ENCODE measurements around the gene ENTPD1.

The ENTPD1 gene

DNA sequence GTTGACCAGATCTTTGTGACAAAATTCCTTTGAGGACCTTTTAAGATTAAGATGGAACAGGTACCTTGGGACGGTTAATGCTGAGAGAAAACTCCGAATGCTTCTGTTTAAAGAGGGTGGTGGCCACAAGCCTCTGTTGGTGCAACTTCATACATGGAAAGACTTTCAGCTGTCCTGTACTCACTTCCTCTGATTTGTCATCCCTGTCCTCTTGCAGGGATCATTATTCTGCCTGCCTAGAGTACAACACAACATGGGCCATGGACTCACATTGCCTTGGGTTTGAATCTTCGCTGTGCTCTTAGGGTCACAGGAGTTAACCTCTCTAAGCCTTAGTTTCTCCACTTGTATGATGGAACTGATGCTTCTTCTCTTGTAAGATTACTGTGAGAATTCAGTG, 75.1 kb downstream of the ENTPD1 start:
- DNase-seq (ENCODE audit: low read depth, low spot score), result no peak

DNA sequence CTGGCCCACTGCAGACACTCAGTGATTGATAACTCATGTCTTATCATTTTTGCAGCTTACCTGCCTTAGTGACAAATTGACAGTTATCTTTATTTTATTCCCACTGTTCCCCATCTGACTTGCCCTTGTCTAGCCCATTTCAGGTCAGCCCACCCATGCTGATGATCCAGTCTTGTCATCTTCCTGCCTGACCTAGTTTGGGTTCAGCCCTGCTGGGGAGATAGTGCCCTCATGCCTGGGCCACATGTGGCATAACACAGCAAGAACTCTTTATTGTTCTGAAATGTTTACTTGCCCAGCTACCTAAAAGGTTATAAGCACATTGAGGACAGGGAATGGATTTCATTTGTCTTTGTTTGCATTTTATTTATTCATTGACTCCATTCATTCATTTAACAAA, 75.6 kb downstream of the ENTPD1 start:
- DNase-seq (ENCODE audit: low read depth, low spot score), result no peak

DNA sequence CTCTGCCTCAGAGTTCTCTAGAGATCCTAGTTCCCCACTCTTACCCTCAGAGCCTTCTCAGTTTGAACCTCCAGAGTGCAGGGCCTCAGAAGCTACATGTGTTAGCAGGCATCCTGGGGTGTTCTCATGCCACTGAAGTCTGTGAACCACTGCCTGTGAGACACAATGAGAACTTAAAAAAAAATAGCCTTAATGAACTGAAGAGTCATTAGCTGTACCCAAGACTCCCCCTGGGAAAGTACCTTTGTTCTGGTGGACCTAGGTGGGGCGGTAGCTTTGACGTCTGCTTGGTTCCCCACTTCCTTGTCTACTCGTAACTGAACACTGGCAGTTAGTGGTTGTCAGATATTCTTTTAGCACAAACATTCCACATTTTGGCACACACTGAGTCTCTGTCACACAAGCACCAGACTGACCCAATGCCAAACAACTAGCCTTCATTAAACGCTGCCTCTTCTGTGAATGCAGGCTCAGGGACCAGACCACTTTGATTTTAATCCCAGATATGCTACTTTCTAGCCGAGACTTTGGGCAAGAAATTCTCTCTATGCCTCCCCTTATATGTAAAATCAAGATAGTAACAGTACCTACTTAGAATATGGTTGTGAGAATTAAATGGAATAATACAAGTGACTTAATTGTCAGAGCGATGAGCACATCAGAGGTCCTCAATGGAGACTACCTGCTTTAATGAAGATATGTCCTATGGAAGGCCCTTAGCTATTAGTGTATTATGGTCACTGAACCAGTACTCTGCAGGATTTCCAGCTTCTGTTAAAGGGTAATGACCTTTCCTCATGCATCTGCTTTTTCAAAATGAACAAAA, 76.5 kb downstream of the ENTPD1 start:
- DNase-seq (ENCODE audit: low read depth, low spot score), result peak; percentile 13

DNA sequence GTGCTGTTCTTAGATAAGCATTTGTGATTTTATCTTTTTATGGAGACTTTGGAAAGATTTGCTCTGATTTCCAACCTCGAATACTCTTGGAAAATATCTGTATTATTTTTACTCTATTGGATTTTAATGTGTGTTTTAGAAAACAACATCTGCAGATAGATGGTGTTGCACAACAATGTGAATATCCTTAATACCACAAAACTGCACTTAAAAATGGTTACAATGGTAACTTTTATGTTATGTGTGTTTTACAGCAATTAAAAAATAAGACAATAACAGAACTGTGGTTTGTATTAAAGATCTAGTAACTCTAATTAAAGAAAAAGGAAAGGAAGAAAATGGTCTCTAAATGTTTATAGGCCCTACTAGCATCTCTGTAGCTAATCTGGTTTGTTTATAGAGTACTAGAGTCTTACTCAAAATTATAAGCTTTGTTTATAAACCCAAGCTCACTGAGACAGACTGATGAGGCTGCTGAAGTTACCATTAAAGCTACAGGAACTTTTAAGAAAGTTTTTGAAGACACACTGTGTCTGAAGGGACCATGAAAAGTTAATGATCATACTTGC, 77.2 kb downstream of the ENTPD1 start:
- DNase-seq (ENCODE audit: low read depth, low spot score), result no peak

DNA sequence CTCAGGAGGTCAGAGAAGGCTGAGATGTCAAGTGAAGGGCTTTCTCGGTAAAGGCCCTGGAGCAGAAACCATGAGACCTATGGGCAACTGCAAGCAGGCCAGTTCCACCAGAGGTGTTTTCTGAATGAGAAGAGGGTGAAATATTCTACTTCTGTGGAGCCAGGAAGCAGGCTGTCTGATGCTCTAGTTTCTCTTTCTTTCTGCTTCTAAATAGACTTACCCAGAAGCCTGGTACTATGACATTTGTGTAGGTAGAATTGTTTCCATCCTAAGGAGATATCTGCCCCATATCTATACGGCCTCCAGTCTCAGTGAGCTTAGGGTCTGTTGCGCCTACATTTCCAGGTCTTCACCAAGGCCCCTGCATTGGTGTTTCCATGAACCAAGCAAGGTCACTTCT, 78.4 kb downstream of the ENTPD1 start:
- DNase-seq (ENCODE audit: low read depth, low spot score), result no peak

DNA sequence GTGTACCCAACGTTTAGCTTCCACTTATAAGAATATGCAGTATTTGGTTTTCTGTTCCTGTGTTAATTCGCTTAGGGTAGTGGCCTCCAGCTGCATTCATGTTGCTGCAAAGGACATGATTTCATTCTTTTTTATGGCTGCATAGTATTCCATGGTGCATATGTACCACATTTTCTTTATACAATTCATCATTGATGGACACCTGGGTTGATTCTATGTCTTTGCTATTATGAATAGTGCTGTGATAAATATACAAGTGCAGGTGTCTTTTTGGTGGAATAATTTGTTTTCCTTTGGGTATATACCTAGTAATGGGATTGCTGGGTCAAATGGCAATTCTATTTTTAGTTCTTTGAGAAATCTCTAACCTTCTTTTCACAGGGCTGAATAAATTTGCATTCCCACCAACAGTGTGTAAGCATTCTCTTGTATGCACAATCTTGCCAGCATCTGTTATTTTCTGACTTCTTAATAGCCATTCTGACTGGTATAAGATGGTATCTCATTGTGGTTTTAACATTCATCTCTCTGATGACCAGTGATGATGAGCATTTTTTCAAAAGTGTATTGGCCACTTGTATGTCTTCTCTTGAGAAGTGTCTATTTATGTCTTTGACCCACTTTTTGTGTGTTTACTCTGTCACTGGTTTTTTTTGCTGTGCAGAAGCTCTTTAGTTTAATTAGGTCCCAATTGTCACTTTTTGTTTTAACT, 79.3 kb downstream of the ENTPD1 start:
- no peak for DNase-seq (ENCODE audit: low read depth, low spot score)

DNA sequence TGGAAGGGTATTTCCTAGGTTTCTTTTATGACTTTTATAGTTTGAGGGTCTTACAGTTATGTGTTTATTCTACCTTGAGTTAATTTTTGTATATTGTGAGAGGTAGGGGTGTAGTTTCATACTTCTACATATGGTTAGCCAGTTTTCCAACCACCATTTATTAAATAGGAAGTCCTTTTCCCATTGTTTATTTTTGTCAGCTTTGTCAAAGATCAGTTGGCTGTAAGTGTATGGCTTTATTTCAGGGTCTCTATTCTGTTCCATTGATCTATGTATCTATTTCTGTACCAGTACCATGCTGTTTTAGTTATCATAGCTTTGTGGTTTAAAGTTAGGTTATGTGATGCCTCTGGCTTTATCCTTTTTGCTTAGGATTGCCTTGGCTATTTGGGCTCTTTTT, 79.9 kb downstream of the ENTPD1 start:
- no peak for DNase-seq (ENCODE audit: low read depth, low spot score)

DNA sequence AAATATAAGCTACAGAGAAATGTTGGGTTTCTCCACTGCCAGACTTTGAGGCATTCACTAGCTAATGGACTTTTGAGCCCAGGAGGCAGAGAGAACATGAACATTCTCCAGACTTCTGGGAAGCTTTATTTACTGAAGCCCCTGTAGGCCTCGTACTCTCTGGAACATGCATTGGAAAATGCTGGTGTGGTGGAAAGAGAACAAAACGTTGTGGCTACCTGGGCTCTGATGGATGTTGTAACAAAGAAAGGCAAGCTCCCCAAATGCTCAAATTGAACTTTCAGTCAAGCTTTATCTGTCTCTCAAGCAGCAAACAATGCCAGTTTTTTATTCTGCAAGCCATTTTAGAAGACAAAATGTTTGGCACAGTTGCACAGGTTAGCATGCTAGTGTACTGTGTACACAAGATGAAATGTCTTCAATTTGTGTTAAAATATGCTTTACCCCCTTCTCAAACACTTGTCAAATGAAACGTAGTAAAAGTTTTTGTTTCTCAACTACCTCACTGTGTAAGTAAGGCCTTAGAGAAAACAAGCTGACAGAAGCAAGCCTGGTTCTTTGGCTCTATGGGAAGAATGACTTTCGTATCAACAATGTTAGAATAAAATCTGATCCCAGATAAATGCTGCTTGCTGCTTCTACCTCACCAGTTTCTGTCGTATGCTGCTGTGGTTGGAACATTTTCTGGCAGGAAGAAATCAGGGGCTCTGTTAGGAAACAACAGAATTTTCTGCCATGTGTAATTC, 80.8 kb downstream of the ENTPD1 start:
- no peak for DNase-seq (ENCODE audit: low read depth, low spot score)

DNA sequence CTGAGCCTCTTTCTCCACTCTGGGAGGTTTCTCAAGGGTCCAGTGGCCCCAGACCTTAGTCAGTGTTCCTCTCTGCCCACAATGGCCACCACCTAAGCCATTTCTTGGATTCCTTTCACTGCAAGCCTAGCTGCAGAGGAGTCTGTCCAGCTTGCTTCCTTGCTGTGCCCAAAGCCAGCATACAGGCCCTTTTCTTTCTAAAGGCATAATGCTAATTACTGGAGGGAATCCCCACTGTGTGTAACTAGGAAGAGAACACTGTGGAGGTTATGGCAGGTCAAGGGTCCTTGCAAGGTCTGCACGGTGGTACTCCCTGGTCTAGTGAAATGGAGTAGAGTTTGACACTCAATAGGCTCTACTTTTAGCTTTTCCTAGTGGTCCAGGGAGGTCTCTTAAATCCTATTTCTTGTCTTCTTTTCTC, 81.4 kb downstream of the ENTPD1 start:
- no peak for DNase-seq (ENCODE audit: low read depth, low spot score)

DNA sequence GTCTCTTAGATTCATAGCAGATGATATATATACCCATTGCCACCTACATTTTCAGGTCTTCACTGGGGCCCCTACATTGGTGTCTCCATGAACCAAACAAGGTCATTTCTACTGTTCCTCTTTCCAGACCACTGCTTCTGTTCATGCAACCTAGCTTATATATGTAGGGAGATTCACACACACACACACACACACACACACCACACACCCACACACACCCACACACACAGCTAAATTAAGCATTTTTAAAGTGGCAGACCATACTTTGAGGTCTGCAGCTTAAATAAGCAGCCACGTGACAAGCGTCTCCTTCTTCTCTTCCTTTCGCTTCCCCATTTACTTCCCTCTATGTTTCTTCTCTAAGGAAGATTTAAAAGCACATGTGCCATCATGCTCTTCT, 81.8 kb downstream of the ENTPD1 start:
- no peak for DNase-seq (ENCODE audit: low read depth, low spot score)

DNA sequence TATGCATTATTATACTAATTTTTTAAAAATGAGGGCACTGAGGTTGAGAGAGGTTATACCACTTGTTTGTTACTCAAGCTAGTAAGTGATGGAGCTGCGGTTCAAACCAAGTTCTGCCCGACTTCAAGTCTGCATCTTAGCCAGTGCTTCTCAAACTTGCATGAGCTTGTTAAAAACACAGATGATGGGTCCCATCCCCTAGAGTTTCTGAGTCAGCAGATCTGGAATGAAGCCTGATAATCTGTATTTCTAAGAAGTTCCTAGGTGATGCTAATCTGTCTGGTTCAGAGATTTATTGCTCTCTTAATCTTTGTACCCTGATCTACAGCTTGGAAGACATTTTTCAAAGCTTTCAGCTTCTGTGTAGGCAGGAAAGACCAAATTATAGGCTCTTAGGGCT, 84.2 kb downstream of the ENTPD1 start:
- DNase-seq (ENCODE audit: low read depth, low spot score), result no peak

DNA sequence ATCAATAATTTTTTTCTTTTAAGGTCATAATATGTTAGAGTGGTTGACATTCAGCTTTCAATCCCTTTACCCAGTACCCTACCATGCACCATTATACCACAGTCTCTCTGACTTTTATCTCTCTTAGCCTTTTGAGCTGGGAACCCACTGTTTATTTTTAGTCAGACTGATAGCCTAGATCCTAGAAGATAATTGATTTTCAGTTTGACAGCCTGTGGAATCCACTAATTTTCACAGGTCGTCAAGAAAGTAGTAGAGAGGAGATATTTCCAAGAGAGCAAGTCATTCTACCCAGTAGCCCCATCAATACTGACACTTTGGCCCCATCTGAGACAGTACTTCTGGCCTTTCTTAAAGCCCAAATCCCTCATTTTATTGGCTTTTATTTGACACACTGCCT, 84.7 kb downstream of the ENTPD1 start:
- no peak for DNase-seq (ENCODE audit: low read depth, low spot score)

DNA sequence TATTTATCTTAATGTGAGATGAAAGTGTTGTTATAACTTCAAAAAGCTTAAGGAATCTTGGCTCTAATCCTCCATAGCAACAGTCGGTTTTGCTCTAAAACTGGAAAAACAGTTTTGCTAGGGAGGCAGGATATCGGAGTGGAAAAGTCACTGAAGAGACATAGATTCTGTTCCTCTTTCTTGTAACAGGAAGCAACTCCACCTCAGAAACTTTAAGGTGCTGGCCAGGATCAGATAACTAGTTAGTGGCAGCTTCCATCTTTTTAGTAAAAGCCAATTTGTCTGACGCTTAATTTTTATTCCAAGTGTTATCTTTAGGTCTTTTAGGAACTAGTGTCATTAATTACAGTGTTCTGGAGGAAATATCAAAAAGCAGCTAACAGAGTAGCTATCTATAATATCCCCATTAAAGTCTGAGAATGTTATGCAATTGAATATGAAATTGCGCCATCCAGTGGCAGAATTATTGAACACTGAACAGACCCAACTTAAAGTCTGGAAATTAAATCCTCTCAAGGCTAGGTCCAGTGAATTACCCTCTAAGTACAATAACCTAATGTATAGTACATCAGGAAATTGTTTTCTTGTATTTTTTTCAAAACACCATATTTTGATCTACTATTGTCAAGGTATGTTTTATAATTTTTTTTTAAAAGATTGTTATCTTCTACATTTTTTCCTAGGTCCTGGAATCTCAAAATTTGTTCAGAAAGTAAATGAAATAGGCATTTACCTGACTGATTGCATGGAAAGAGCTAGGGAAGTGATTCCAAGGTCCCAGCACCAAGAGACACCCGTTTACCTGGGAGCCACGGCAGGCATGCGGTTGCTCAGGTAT, 85.9 kb downstream of the ENTPD1 start:
- peak; percentile 16 for DNase-seq (ENCODE audit: low read depth, low spot score)

DNA sequence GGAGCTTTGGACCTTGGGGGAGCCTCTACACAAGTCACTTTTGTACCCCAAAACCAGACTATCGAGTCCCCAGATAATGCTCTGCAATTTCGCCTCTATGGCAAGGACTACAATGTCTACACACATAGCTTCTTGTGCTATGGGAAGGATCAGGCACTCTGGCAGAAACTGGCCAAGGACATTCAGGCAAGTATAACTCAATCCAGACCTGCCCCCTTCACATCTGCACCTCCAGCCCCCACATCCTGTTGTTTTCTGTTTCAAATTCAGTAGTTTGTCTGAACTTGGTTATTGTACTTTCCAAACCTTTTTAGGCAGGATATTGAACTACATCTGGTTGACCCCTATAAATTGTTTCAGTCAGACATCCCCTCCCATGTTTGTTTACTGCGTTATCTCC, 89.4 kb downstream of the ENTPD1 start:
- DNase-seq (ENCODE audit: low read depth, low spot score), result no peak

DNA sequence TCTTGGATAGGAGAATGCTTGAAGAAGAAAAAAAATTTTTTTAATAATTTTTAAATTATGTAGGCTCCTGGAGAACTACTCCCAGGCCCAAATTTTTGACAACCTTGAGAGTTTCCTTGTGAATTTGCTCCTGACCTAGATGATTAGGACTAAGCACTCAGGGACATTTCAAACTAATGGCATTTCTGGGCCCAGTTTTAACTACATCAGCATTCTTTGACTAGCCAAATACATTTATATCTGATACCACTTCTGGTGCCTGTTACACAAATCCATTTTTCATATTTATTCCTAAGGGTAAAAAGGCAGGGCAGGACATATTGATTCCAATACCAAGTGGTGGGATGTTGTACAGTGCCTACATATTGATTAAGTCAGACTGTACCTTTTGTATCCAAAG, 91.0 kb downstream of the ENTPD1 start:
- no peak for DNase-seq (ENCODE audit: low read depth, low spot score)

DNA sequence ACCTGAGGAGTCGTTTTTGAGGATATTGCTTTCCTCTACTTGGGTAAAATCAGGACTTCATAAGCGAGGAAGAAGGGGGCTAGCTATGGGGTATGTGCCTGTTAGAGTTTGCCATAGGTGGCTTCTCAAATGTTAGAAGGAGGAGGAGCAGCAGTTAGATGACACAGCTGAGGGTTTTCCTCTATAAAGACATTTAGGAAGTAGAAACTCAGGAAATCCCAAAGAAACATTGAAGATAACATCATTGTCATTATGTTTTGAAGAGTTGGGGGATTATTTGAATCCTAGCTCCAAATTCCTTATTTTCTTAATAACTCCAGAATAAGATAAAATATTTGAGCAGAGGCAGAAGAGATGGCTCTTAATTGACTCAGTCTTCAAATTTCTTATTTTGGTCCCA, 92.9 kb downstream of the ENTPD1 start:
- DNase-seq (ENCODE audit: low read depth, low spot score), result no peak

DNA sequence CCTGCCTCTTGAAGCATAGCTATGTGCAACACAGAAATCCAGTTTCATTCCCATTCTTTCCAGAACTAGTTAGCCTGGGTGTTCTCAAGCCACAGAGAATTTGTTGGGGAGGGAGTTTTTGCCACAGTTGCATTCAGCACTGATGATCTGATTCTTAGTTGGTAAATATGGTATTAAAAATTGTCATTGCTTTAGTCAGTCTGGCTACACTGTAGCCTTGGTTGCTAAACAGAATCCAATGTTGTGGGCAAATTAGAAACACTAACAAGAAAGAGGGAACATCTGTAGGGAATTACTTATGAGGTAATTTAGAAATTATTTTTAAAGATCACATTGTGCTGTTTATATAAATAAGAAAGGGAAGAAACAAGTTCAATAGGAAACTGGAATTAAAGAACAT, 94.8 kb downstream of the ENTPD1 start:
- no peak for DNase-seq (ENCODE audit: low read depth, low spot score)

DNA sequence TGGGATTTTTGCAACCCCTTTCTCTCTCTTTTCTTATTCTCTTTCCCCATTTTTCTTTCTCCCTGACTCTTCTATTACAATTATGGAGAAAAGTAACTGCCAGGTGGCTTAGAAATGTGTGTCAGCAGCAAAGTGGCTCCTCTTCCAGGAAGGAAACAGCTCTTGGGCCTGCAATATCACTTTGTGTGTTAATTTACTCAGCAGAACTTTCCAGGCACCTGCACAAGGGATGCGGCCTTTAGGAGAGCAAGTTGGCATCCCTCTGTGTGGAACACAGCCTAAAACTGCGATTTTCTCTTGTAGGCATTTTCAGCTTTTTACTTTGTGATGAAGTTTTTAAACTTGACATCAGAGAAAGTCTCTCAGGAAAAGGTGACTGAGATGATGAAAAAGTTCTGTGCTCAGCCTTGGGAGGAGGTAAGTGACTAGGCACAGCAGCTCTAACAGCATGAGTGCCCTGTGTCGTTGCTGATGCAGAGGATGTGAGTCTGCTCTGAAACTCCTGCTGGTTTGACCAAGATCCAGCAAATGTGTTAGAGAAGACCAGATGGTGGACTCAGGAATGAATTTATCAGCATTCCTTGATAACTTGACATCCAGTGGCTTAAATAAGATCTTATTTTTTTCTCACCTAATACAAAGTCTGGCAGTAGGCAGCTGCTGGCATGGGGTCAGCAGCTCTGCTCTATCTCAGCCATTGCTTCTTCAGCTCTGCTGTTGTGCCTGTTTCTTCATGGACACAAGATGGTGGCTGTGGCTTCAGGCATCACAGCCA, 104.4 kb downstream of the ENTPD1 start:
- DNase-seq (ENCODE audit: low read depth, low spot score), result no peak

DNA sequence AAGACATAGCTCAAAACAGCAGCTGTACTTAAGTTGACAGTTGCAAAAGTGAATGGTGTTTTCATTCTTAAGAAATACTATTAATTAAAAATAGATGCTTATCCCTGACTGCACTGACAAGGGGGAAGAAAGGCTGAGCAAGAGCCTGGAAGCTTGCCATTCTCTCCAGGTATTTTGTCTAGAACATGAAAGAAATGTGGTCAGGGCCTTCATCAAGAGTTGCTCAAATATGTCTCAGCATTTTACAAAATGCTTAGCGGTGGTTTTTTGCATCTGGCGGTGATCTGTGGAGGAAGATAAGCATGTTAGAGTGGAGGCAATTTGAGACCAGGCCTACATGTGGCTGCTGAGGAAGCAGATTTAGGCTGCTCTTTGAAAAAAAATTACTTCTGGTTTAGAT, 105.4 kb downstream of the ENTPD1 start:
- no peak for DNase-seq (ENCODE audit: low read depth, low spot score)

Measured in activated CD4-positive, CD25-positive, alpha-beta regulatory T cell treated with anti-CD3 and anti-CD28 coated beads, Interleukin-2, amount 50 U/mL, for 16 hours (primary cell).